Measurements from ENCODE around the gene RARA. TPM values are rescaled to one million over a fixed set of nuclear protein-coding genes. Genes with fewer than 3 reads are reported as not detected.

The RARA gene
- total RNA-seq (10 to 100 TPM in 3 of 6 donors, 1 to 10 TPM in 3; 6.8 to 19.7 (median 10.1) TPM), polyA plus RNA-seq (10 to 100 TPM; 14.7 to 15.0 TPM)

- Histone ChIP-seq H3K36me3 (no peaks in the 10 kb centered on the region), H3K4me3 (peak within 1 kb of the TSS; percentile 33 to 57 (median 40)), H3K27ac (peak within 1 kb of the TSS in 3 of 4 donors; percentile 49 to 80 (median 63)), H3K4me1 (peaks cover 6 to 51% (median 7%) of the 10 kb centered on the region in 3 donors), H3K9me3 (no peaks in the 10 kb centered on the region), H3K27me3 (no peaks in the 10 kb centered on the region)
- peak; percentile 70 to 83 (median 77) for ATAC-seq
- peak in 4 of 6 donors; percentile 40 to 77 (median 61) for DNase-seq
- intact Hi-C loops (cut with DNase I), result loop anchor here in 2 of 3 donors (10.0 kb wide), 1 partner anchor 106 kb away; the partner anchor contains the start of gene TOP2A (in 2 of the 2)
- WGBS, 2 donors, result 5 to 7% methylated on average over 20 of the region's 20 CpGs
- FAIRE-seq, result no peak
- no peak for TF ChIP-seq CTCF (IDR thresholded peaks at IDR 0.05)
These were observed at the start of gene RARA for GRCh38 chr17:40309031-40309948. Gene RARA (plus strand): TSS chr17:40309180. CDS start chr17:40331219, 22,039 bp downstream.

- DNase-seq (no peak), ATAC-seq (no peak), FAIRE-seq (no peak)
- no peaks in the 10 kb centered on the region for H3K4me1 ChIP-seq
- H3K4me3 ChIP-seq, result no peak overlapping the region
- H3K36me3 ChIP-seq, result peaks cover 0 to 23% (median 18%) of the 10 kb centered on the region in 3 donors
- WGBS, 2 donors, result 78 to 81% methylated on average over 2 of the region's 2 CpGs
- no peak for TF ChIP-seq CTCF (IDR thresholded peaks at IDR 0.05)
- no peak overlapping the region for H3K27ac ChIP-seq
- intact Hi-C loops (cut with DNase I), result no loop called here
- no peaks in the 10 kb centered on the region for H3K9me3 ChIP-seq
- no peaks in the 10 kb centered on the region for H3K27me3 ChIP-seq
These were observed 49.5 kb upstream of the RARA start for GRCh38 chr17:40259505-40259904.

- Histone ChIP-seq H3K36me3 (peaks cover 0 to 33% (median 22%) of the 10 kb centered on the region in 3 donors), H3K9me3 (no peaks in the 10 kb centered on the region), H3K27me3 (no peaks in the 10 kb centered on the region), H3K4me1 (no peaks in the 10 kb centered on the region), H3K4me3 (no peak overlapping the region), H3K27ac (no peak overlapping the region)
- intact Hi-C loops (cut with DNase I), result no loop called here
- TF ChIP-seq CTCF (IDR thresholded peaks at IDR 0.05), result no peak
- ATAC-seq (no peak), FAIRE-seq (no peak), DNase-seq (no peak)
- WGBS, 2 donors, result 89 to 94% methylated on average over 7 of the region's 7 CpGs
These were observed 48.5 kb upstream of the RARA start for GRCh38 chr17:40260528-40260927.

GRCh38 chr17:40264458-40265185 is 44.4 kb upstream of the RARA start:
- FAIRE-seq (no peak), DNase-seq (peak in 1 of 6 donors; percentile 22), ATAC-seq (no peak)
- H3K27ac ChIP-seq, result no peak overlapping the region
- TF ChIP-seq CTCF (IDR thresholded peaks at IDR 0.05), result no peak
- H3K27me3 ChIP-seq, result no peaks in the 10 kb centered on the region
- intact Hi-C loops (cut with DNase I), result no loop called here
- 85 to 89% methylated on average over 21 of the region's 21 CpGs for WGBS, 2 donors
- H3K4me3 ChIP-seq, result no peak overlapping the region
- H3K4me1 ChIP-seq, result no peaks in the 10 kb centered on the region
- no peaks in the 10 kb centered on the region for H3K9me3 ChIP-seq
- peaks cover 0 to 34% (median 17%) of the 10 kb centered on the region in 3 donors for H3K36me3 ChIP-seq

All from pancreas (tissue), 10 donors.